Colon (tissue), 2 donors: ENCODE results near the gene MYRF.

ENCODE experiments used
- FAIRE-seq: peaks from 2 replicates; lab custom pipeline; 2012; peaks lifted over from hg19 to GRCh38; lab: Jason Lieb, UNC
- donor health status: control.
- donor health status: control.

Gene MYRF

GRCh38 chr11:61795459-61795858, 43.0 kb downstream of the MYRF start:
- no peak for FAIRE-seq

- FAIRE-seq, result no peak
These were observed 43.6 kb downstream of the MYRF start for GRCh38 chr11:61795876-61796526.

GRCh38 chr11:61797263-61797944, 45.0 kb downstream of the MYRF start:
- FAIRE-seq, result no peak

GRCh38 chr11:61799665-61800284, 47.3 kb downstream of the MYRF start:
- FAIRE-seq, result no peak

GRCh38 chr11:61800331-61801281, 48.2 kb downstream of the MYRF start:
- no peak for FAIRE-seq

- no peak for FAIRE-seq
These were observed 50.2 kb downstream of the MYRF start for GRCh38 chr11:61802605-61803004.

- no peak for FAIRE-seq
These were observed 51.6 kb downstream of the MYRF start for GRCh38 chr11:61803889-61804647.

GRCh38 chr11:61805146-61805545, 52.7 kb downstream of the MYRF start:
- no peak for FAIRE-seq

GRCh38 chr11:61806785-61807184, 54.3 kb downstream of the MYRF start:
- no peak for FAIRE-seq

GRCh38 chr11:61810671-61811175, 58.3 kb downstream of the MYRF start:
- FAIRE-seq, result no peak

GRCh38 chr11:61811831-61812230, 59.4 kb downstream of the MYRF start:
- no peak for FAIRE-seq

GRCh38 chr11:61812736-61813411, 60.4 kb downstream of the MYRF start:
- FAIRE-seq, result no peak

- no peak for FAIRE-seq
These were observed 62.0 kb downstream of the MYRF start for GRCh38 chr11:61814247-61814957.

GRCh38 chr11:61814958-61815789, 62.7 kb downstream of the MYRF start:
- no peak for FAIRE-seq

GRCh38 chr11:61815790-61816735, 63.6 kb downstream of the MYRF start:
- FAIRE-seq, result no peak

- FAIRE-seq, result no peak
These were observed 64.5 kb downstream of the MYRF start, which contains the start of gene FADS1 for GRCh38 chr11:61816736-61817455. Gene FADS1 (minus strand): TSS chr11:61817003. CDS start chr11:61816929, 74 bp downstream.
